ENCODE data around the gene CLCA4. TPM values are rescaled to one million over a fixed set of nuclear protein-coding genes. Genes with fewer than 3 reads are reported as not detected.

CLCA4 gene
- total RNA-seq, 1 donor: not detected

- DNase-seq (ENCODE audit: insufficient read length, low spot score, missing footprints): no peak
These were observed 69.6 kb downstream of the CLCA4 start for GRCh38 chr1:86616433-86616832.

DNA sequence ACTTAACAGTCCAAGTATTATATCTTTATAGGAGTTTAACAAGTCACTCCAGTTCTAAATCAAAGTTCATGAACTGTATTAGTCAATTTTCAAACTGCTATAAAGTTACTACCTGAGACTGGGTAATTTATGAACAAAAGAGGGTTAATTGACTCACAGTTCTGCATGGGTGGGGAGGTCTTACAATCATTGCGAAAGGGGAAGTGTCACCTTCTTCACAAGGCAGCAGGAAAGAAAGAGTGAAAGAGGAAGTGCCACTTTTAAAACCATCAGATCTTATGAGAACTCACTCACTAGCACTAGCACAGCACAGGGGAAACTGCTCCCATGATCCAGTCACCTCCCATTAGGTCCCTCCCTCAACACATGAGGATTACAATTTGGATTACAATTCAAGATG lies 70.0 kb downstream of the CLCA4 start:
- DNase-seq (ENCODE audit: insufficient read length, low spot score, missing footprints): no peak
- Histone ChIP-seq H3K9me3 (ENCODE audit: low read depth, low read length) (no peaks in the 10 kb centered on the region), H4K20me1 (ENCODE audit: insufficient read depth, low read length) (no peaks in the 10 kb centered on the region), H3K27me3 (ENCODE audit: insufficient read depth, low read length) (peaks cover 5% of the 10 kb centered on the region), H3K27ac (ENCODE audit: low read depth, low read length) (no peak overlapping the region), H3K79me2 (ENCODE audit: insufficient read depth, low read length) (no peaks in the 10 kb centered on the region), H3K4me1 (ENCODE audit: insufficient read depth, low read length) (no peaks in the 10 kb centered on the region), H3K4me3 (ENCODE audit: insufficient read depth, low read length) (no peak overlapping the region), H3K36me3 (ENCODE audit: insufficient read depth, low read length) (no peaks in the 10 kb centered on the region), H2AFZ (ENCODE audit: low read length) (no peak overlapping the region), H3K4me2 (ENCODE audit: insufficient read depth, low read length) (no peak overlapping the region)
- TF ChIP-seq CTCF (IDR thresholded peaks at IDR 0.05; ENCODE audit: extremely low read depth, low read depth, low read length): no peak

More at GRCh38 chr1:86616433-86616832, 69.6 kb downstream of the CLCA4 start:
- H3K4me3 ChIP-seq (ENCODE audit: insufficient read depth, low read length): no peak overlapping the region
- H3K36me3 ChIP-seq (ENCODE audit: insufficient read depth, low read length): no peaks in the 10 kb centered on the region
- no peak overlapping the region for H2AFZ ChIP-seq (ENCODE audit: low read length)
- H3K9me3 ChIP-seq (ENCODE audit: low read depth, low read length): no peaks in the 10 kb centered on the region
- peaks cover 5% of the 10 kb centered on the region for H3K27me3 ChIP-seq (ENCODE audit: insufficient read depth, low read length)
- H3K4me1 ChIP-seq (ENCODE audit: insufficient read depth, low read length): no peaks in the 10 kb centered on the region
- H3K27ac ChIP-seq (ENCODE audit: low read depth, low read length): no peak overlapping the region
- H3K79me2 ChIP-seq (ENCODE audit: insufficient read depth, low read length): no peaks in the 10 kb centered on the region
- no peaks in the 10 kb centered on the region for H4K20me1 ChIP-seq (ENCODE audit: insufficient read depth, low read length)
- no peak overlapping the region for H3K4me2 ChIP-seq (ENCODE audit: insufficient read depth, low read length)
- no peak for TF ChIP-seq CTCF (IDR thresholded peaks at IDR 0.05; ENCODE audit: extremely low read depth, low read depth, low read length)

- Histone ChIP-seq H3K79me2 (ENCODE audit: insufficient read depth, low read length) (no peaks in the 10 kb centered on the region), H3K4me3 (ENCODE audit: insufficient read depth, low read length) (no peak overlapping the region), H3K27me3 (ENCODE audit: insufficient read depth, low read length) (peaks cover 9% of the 10 kb centered on the region), H3K36me3 (ENCODE audit: insufficient read depth, low read length) (no peaks in the 10 kb centered on the region), H3K4me2 (ENCODE audit: insufficient read depth, low read length) (no peak overlapping the region), H4K20me1 (ENCODE audit: insufficient read depth, low read length) (no peaks in the 10 kb centered on the region), H3K4me1 (ENCODE audit: insufficient read depth, low read length) (no peaks in the 10 kb centered on the region), H2AFZ (ENCODE audit: low read length) (no peak overlapping the region), H3K27ac (ENCODE audit: low read depth, low read length) (no peak overlapping the region), H3K9me3 (ENCODE audit: low read depth, low read length) (no peaks in the 10 kb centered on the region)
- TF ChIP-seq CTCF (IDR thresholded peaks at IDR 0.05; ENCODE audit: extremely low read depth, low read depth, low read length): no peak
- DNase-seq (ENCODE audit: insufficient read length, low spot score, missing footprints): no peak
These were observed 71.5 kb downstream of the CLCA4 start for GRCh38 chr1:86618358-86618757.

DNA sequence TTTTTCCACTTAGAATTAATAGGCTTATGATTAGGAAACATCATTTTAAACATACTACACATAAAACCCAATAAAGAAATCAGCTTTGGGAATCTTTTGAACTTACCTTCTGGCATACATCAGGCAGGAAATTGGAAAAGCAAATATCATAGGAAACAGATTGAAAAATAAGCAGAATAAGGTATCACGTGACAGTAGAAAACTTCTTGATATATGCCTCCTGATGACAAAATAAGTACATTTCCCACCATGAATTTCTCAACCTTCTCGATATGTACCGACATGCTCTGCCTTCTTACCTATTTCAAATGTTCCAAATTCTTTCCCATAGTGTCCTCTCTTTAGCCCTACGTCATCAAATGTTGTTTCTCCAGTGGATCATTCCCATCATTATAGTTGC lies 72.4 kb downstream of the CLCA4 start:
- Histone ChIP-seq H3K4me3 (ENCODE audit: insufficient read depth, low read length) (no peak overlapping the region), H2AFZ (ENCODE audit: low read length) (no peak overlapping the region), H4K20me1 (ENCODE audit: insufficient read depth, low read length) (no peaks in the 10 kb centered on the region), H3K4me1 (ENCODE audit: insufficient read depth, low read length) (no peaks in the 10 kb centered on the region), H3K36me3 (ENCODE audit: insufficient read depth, low read length) (no peaks in the 10 kb centered on the region), H3K79me2 (ENCODE audit: insufficient read depth, low read length) (no peaks in the 10 kb centered on the region), H3K27ac (ENCODE audit: low read depth, low read length) (no peak overlapping the region), H3K4me2 (ENCODE audit: insufficient read depth, low read length) (no peak overlapping the region), H3K27me3 (ENCODE audit: insufficient read depth, low read length) (peaks cover 9% of the 10 kb centered on the region), H3K9me3 (ENCODE audit: low read depth, low read length) (no peaks in the 10 kb centered on the region)
- DNase-seq (ENCODE audit: insufficient read length, low spot score, missing footprints): no peak
- TF ChIP-seq CTCF (IDR thresholded peaks at IDR 0.05; ENCODE audit: extremely low read depth, low read depth, low read length): no peak

Measured in osteoblast (primary cell).